Measurements from ENCODE around the gene CHRM5. TPM values are rescaled to one million over a fixed set of nuclear protein-coding genes. Genes with fewer than 3 reads are reported as not detected.
A peak's percentile ranks its signal among the peaks of the same experiment; 100 is the strongest.

Gene CHRM5
- total and polyA plus RNA-seq, 9 of the 15 experiments (the other 6 are each of a cell fraction or from before 2014, with no cell fraction given), result not detected

DNA sequence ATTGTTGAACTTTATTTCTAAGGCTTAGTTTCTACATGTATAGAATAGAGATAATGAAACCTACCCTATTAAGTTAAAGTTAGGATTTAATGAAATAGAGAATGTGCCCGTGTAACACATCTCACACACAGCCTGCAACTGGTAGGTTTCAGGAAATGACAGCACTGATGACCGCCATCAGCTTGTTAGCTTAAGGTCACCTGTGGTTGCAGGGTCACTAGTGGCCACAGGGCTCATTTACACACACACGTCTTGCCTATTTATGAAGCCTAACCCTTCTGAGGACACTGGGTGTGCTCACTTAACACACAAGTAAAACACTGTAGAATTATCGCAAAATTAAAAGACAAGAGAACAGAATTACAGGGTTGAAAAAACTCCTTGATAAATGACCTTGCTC lies 20.1 kb downstream of the CHRM5 start (continued):
- no peak for TF ChIP-seq FOS (IDR thresholded peaks at IDR 0.05; ENCODE audit: extremely low read depth, insufficient read length)
- TF ChIP-seq KDM1A (IDR thresholded peaks at IDR 0.05), result no peak
- no peak for TF ChIP-seq ZSCAN29 (IDR thresholded peaks at IDR 0.05)
- TF ChIP-seq TAF7 (tag; IDR thresholded peaks at IDR 0.05), result no peak
- TF ChIP-seq POLR2A (conservative IDR thresholded peaks at IDR 0.05), result no peak
- no peak for TF ChIP-seq SRF (CRISPR knock-in tag; IDR thresholded peaks at IDR 0.05)
- no peak for TF ChIP-seq NELFE (IDR thresholded peaks at IDR 0.05; ENCODE audit: insufficient read depth, insufficient read length)
- TF ChIP-seq CREB3 (tag; conservative IDR thresholded peaks at IDR 0.05; ENCODE audit: low read depth), result no peak

- Histone ChIP-seq H3K27ac (ENCODE audit: extremely low read depth, low read depth, low read length) (no peak overlapping the region), H3K9me3 (replicated peaks; ENCODE audit: control insufficient read depth, insufficient read depth, low read depth, low read length) (no peaks in the 10 kb centered on the region), H3K9ac (ENCODE audit: insufficient read depth in 1 of 2, low read depth in 2 of 2, low read length in 2 of 2) (no peak overlapping the region), H4K20me1 (replicated peaks; ENCODE audit: control insufficient read depth, insufficient read depth, low read length) (no peaks in the 10 kb centered on the region), H3K4me3 (no peak overlapping the region), H3K36me3 (ENCODE audit: control insufficient read depth, insufficient read depth, low read length) (no peaks in the 10 kb centered on the region), H3K27me3 (ENCODE audit: control insufficient read depth in 2 of 2, insufficient read depth in 2 of 2, low read length in 2 of 2) (no peaks in the 10 kb centered on the region; a peak in 2 of 5 replicates), H3K79me2 (ENCODE audit: control insufficient read depth, insufficient read depth, low read length) (no peaks in the 10 kb centered on the region), H3K4me1 (replicated peaks in 1 of 2; ENCODE audit: control insufficient read depth in 2 of 2, insufficient read depth in 2 of 2, low read length in 2 of 2) (no peaks in the 10 kb centered on the region), H3K9me1 (ENCODE audit: control insufficient read depth, insufficient read depth, low read length) (no peaks in the 10 kb centered on the region), H2AFZ (ENCODE audit: low read depth, low read length) (no peak overlapping the region), H3K4me2 (ENCODE audit: insufficient read depth, low read length) (no peak overlapping the region)
- intact Hi-C loops (cut with micrococcal nuclease) (no loop called here), in situ Hi-C loops (cut with MboI) (no loop called here)
- ChIA-PET POLR2A (no interaction called here), CTCF (ENCODE audit: low intra/inter-chr PET ratio) (no interaction called here)
- DNase-seq (ENCODE audit: extremely low read depth in 1 of 4, low spot score in 3 of 4) (peak in 1 of 4 experiments; percentile 49), FAIRE-seq (peak; percentile 88), ATAC-seq (peak; percentile 89)
- BruUV-seq (replicated peaks), result no TSS peak
- 2% methylated on average over 9 of the region's 9 CpGs for WGBS (ENCODE audit: insufficient coverage, low coverage, missing lambda C conversion rate)
- TF ChIP-seq CREM (IDR thresholded peaks at IDR 0.05; ENCODE audit: low read depth) (0 out of 2 replicates have a peak, but pooled peaks have one; percentile 3), SMC3 (conservative IDR thresholded peaks at IDR 0.05; ENCODE audit: insufficient read depth, low read depth, low read length) (peak; percentile 53), HMG20B (CRISPR knock-in tag; IDR thresholded peaks at IDR 0.05) (no peak), CREB3 (tag; conservative IDR thresholded peaks at IDR 0.05; ENCODE audit: low read depth) (no peak), ZNF121 (CRISPR knock-in tag; conservative IDR thresholded peaks at IDR 0.05) (no peak), EWSR1 (IDR thresholded peaks at IDR 0.05; ENCODE audit: borderline replicate concordance, low read depth, partially characterized antibody) (no peak), ZNF57 (CRISPR knock-in tag; IDR thresholded peaks at IDR 0.05) (no peak), DMBX1 (CRISPR knock-in tag; IDR thresholded peaks at IDR 0.05; ENCODE audit: borderline replicate concordance) (no peak), CTCF (IDR thresholded peaks at IDR 0.05 in 2 of 3, conservative IDR thresholded peaks at IDR 0.05 in 1 of 3; ENCODE audit: insufficient read depth in 2 of 3, low read depth in 1 of 3, low read length in 3 of 3) (peak; percentile 62 to 64 (median 64))
- TF ChIP-seq, protein P1, sequence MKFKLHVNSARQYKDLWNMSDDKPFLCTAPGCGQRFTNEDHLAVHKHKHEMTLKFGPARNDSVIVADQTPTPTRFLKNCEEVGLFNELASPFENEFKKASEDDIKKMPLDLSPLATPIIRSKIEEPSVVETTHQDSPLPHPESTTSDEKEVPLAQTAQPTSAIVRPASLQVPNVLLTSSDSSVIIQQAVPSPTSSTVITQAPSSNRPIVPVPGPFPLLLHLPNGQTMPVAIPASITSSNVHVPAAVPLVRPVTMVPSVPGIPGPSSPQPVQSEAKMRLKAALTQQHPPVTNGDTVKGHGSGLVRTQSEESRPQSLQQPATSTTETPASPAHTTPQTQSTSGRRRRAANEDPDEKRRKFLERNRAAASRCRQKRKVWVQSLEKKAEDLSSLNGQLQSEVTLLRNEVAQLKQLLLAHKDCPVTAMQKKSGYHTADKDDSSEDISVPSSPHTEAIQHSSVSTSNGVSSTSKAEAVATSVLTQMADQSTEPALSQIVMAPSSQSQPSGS (CRISPR knock-in tag; IDR thresholded peaks at IDR 0.05), result no peak
These were observed 25.8 kb downstream of the CHRM5 start for GRCh38 chr15:33994005-33994615.

Measured in K562 (cell line).